ENCODE measurements around the gene TMC3.

Gene TMC3

GRCh38 chr15:81294516-81294880 lies 79.5 kb downstream of the TMC3 start:
- Histone ChIP-seq H3K36me3 (ENCODE audit: insufficient read depth, low read length) (no peaks in the 10 kb centered on the region), H3K4me1 (ENCODE audit: insufficient read depth, low read length) (no peaks in the 10 kb centered on the region), H2AFZ (ENCODE audit: low read depth, low read length) (no peak overlapping the region), H3K27me3 (ENCODE audit: insufficient read depth, low read length) (peaks cover 14% of the 10 kb centered on the region), H3K9me3 (ENCODE audit: low read length) (no peaks in the 10 kb centered on the region), H3K4me3 (ENCODE audit: low read length) (no peak overlapping the region)

- no peaks in the 10 kb centered on the region for H3K36me3 ChIP-seq (ENCODE audit: insufficient read depth, low read length)
- peaks cover 11% of the 10 kb centered on the region for H3K27me3 ChIP-seq (ENCODE audit: insufficient read depth, low read length)
- no peak overlapping the region for H2AFZ ChIP-seq (ENCODE audit: low read depth, low read length)
- H3K4me1 ChIP-seq (ENCODE audit: insufficient read depth, low read length) = no peaks in the 10 kb centered on the region
- no peaks in the 10 kb centered on the region for H3K9me3 ChIP-seq (ENCODE audit: low read length)
- H3K4me3 ChIP-seq (ENCODE audit: low read length) = no peak overlapping the region
Observed at GRCh38 chr15:81293728-81294515, 80.1 kb downstream of the TMC3 start.

GRCh38 chr15:81292523-81293001 lies 81.5 kb downstream of the TMC3 start:
- no peak overlapping the region for H3K4me3 ChIP-seq (ENCODE audit: low read length)
- H3K9me3 ChIP-seq (ENCODE audit: low read length) = no peaks in the 10 kb centered on the region
- no peaks in the 10 kb centered on the region for H3K36me3 ChIP-seq (ENCODE audit: insufficient read depth, low read length)
- H2AFZ ChIP-seq (ENCODE audit: low read depth, low read length) = no peak overlapping the region
- H3K4me1 ChIP-seq (ENCODE audit: insufficient read depth, low read length) = no peaks in the 10 kb centered on the region
- peaks cover 5% of the 10 kb centered on the region for H3K27me3 ChIP-seq (ENCODE audit: insufficient read depth, low read length)

DNA sequence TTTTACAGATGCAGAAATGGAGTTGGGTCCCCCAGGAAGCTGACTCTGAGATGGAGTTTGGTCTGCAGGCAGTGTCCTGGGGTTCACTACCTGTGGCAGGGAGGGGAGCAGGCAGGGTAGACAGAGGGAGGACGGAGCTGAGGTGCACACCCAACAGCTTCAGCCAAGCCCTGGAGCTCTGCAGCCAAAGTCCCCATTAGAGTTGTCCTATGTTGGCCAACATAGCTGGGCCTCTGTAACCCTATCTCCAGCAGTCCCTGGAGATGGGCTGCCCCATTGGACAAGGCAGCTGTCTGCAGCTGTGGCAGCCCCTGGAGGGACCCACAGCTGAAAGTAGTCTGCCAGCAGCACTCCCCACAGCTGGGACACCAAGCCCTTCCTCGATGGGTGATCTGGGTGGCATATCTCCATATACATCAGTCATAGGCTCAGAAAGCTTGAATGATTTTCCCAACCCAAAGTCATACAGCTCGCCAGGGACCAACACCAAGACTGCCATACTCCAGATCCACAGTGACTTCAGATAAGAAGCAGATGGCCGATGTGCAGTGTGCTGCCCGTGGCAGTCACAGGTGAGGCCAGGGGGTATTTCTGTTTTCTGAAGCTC lies 82.0 kb downstream of the TMC3 start:
- H3K4me1 ChIP-seq (ENCODE audit: insufficient read depth, low read length) = no peaks in the 10 kb centered on the region
- H3K9me3 ChIP-seq (ENCODE audit: low read length) = no peaks in the 10 kb centered on the region
- peaks cover 5% of the 10 kb centered on the region for H3K27me3 ChIP-seq (ENCODE audit: insufficient read depth, low read length)
- H3K36me3 ChIP-seq (ENCODE audit: insufficient read depth, low read length) = no peaks in the 10 kb centered on the region
- H3K4me3 ChIP-seq (ENCODE audit: low read length) = no peak overlapping the region
- H2AFZ ChIP-seq (ENCODE audit: low read depth, low read length) = no peak overlapping the region

DNA sequence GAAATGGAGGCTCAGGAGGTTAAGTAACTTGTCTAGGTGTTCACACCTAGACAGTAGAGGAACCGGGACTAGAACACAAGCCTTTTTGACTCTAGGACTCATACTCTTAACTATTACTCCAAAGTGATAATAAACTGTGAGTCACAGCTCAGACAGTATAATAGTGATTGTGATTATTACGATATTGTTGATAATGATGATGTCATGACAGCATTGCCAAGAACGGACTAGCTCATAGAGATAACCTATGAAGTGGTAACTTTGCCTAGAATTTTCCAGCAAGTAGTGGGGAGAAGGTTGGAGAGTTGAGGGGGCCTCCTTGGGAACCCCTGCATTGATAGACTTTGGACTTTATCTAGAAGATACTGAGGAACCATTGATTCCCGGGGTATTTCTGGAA lies 84.1 kb downstream of the TMC3 start:
- H3K4me1 ChIP-seq (ENCODE audit: insufficient read depth, low read length) = no peaks in the 10 kb centered on the region
- H3K36me3 ChIP-seq (ENCODE audit: insufficient read depth, low read length) = no peaks in the 10 kb centered on the region
- peaks cover 5% of the 10 kb centered on the region for H3K27me3 ChIP-seq (ENCODE audit: insufficient read depth, low read length)
- H3K4me3 ChIP-seq (ENCODE audit: low read length) = no peak overlapping the region
- no peak overlapping the region for H2AFZ ChIP-seq (ENCODE audit: low read depth, low read length)
- H3K9me3 ChIP-seq (ENCODE audit: low read length) = no peaks in the 10 kb centered on the region

GRCh38 chr15:81288616-81289015 lies 85.4 kb downstream of the TMC3 start:
- Histone ChIP-seq H3K9me3 (ENCODE audit: low read length) (no peaks in the 10 kb centered on the region), H3K4me1 (ENCODE audit: insufficient read depth, low read length) (no peaks in the 10 kb centered on the region), H2AFZ (ENCODE audit: low read depth, low read length) (no peak overlapping the region), H3K27me3 (ENCODE audit: insufficient read depth, low read length) (peaks cover 5% of the 10 kb centered on the region), H3K36me3 (ENCODE audit: insufficient read depth, low read length) (no peaks in the 10 kb centered on the region), H3K4me3 (ENCODE audit: low read length) (no peak overlapping the region)

- Histone ChIP-seq H2AFZ (ENCODE audit: low read depth, low read length) (no peak overlapping the region), H3K4me1 (ENCODE audit: insufficient read depth, low read length) (no peaks in the 10 kb centered on the region), H3K36me3 (ENCODE audit: insufficient read depth, low read length) (no peaks in the 10 kb centered on the region), H3K27me3 (ENCODE audit: insufficient read depth, low read length) (peaks cover 5% of the 10 kb centered on the region), H3K4me3 (ENCODE audit: low read length) (no peak overlapping the region), H3K9me3 (ENCODE audit: low read length) (no peaks in the 10 kb centered on the region)
Observed at GRCh38 chr15:81288040-81288439, 86.0 kb downstream of the TMC3 start.

GRCh38 chr15:81286621-81287121 lies 87.3 kb downstream of the TMC3 start:
- H3K36me3 ChIP-seq (ENCODE audit: insufficient read depth, low read length) = no peaks in the 10 kb centered on the region
- no peak overlapping the region for H3K4me3 ChIP-seq (ENCODE audit: low read length)
- no peaks in the 10 kb centered on the region for H3K4me1 ChIP-seq (ENCODE audit: insufficient read depth, low read length)

DNA sequence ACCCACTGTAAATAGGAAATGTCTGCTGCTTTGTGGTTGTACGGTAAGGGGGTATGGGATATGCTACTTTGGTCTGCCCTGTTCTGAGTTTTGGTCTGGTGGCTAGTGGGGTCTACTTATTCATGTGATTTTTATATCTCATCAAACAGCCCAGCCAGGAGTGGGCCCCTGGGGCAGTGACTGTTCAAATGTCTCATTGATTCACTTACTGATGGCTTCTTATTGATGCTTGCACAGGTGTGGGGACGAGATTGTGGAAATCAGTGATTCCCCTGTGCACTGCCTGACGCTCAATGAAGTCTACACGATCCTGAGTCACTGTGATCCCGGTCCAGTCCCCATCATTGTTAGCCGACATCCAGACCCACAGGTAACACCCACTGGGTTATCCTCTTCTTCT lies 88.6 kb downstream of the TMC3 start:
- Histone ChIP-seq H3K36me3 (ENCODE audit: insufficient read depth, low read length) (no peaks in the 10 kb centered on the region), H3K4me1 (ENCODE audit: insufficient read depth, low read length) (no peaks in the 10 kb centered on the region), H3K27me3 (ENCODE audit: insufficient read depth, low read length) (peaks cover 5% of the 10 kb centered on the region), H3K9me3 (ENCODE audit: low read length) (no peaks in the 10 kb centered on the region), H3K4me3 (ENCODE audit: low read length) (no peak overlapping the region), H2AFZ (ENCODE audit: low read depth, low read length) (no peak overlapping the region)

More at GRCh38 chr15:81286621-81287121, 87.3 kb downstream of the TMC3 start:
- H3K27me3 ChIP-seq (ENCODE audit: insufficient read depth, low read length) = peaks cover 7% of the 10 kb centered on the region
- H2AFZ ChIP-seq (ENCODE audit: low read depth, low read length) = no peak overlapping the region
- no peaks in the 10 kb centered on the region for H3K9me3 ChIP-seq (ENCODE audit: low read length)

DNA sequence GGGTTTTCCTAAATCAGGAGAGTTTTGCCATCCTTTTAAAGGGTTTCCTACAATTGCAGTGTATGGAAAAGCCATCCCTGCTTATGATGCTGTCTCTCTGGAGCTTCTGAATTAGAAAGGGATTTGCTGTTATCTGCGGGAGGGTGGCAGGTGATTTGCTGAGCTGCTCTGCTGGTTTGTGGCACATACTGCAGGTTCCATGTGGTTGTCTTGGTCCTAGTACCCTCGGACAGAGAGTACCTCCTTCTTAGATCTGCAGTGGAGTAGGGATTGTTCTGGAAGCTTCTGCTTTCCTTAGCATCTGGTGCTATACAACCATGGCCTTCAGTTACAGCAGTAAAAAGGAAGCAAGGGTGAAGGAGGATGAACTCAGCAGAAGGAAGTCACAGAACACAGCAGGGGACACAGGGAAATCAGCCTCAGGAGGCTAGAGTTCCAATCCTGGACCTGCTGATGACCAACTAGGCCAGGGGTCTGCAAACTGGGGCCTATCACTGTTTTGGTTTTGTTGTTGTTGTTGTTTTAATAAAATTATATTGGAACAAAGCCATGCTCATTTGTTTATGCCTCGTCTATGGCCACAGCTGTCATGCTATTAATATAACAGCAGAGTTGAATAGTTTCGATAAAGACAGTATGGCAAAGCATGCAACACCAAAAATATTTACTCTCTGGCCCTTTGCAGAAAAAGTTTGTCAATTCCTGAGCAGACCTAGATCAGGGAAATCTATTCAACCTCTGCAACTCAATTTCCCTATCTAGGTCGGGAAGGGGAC lies 89.6 kb downstream of the TMC3 start:
- no peaks in the 10 kb centered on the region for H3K36me3 ChIP-seq (ENCODE audit: insufficient read depth, low read length)
- peaks cover 5% of the 10 kb centered on the region for H3K27me3 ChIP-seq (ENCODE audit: insufficient read depth, low read length)
- H3K4me3 ChIP-seq (ENCODE audit: low read length) = no peak overlapping the region
- H3K9me3 ChIP-seq (ENCODE audit: low read length) = no peaks in the 10 kb centered on the region
- no peaks in the 10 kb centered on the region for H3K4me1 ChIP-seq (ENCODE audit: insufficient read depth, low read length)
- H2AFZ ChIP-seq (ENCODE audit: low read depth, low read length) = no peak overlapping the region

DNA sequence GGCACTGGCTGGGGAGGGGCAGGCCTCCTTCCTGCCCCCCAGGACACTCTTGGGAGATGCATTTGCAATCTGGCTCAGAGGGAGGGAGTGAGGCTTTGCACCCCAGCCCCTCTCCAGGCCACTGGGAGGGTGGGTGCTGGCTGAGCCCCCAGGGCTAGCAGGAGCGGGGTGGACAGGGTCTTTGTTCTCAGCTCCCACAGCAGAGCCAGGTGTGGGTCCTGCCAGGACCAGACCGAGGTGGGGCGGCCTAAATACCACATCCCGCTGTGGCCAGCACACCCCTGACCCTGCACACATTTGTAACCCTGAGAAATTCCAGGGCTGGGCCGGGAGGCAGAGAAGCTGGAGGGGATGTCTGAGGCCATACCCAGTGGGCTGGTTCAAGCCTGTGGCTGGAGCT lies 91.1 kb downstream of the TMC3 start:
- H3K36me3 ChIP-seq (ENCODE audit: insufficient read depth, low read length) = no peaks in the 10 kb centered on the region
- no peaks in the 10 kb centered on the region for H3K9me3 ChIP-seq (ENCODE audit: low read length)
- H3K4me3 ChIP-seq (ENCODE audit: low read length) = no peak overlapping the region

DNA sequence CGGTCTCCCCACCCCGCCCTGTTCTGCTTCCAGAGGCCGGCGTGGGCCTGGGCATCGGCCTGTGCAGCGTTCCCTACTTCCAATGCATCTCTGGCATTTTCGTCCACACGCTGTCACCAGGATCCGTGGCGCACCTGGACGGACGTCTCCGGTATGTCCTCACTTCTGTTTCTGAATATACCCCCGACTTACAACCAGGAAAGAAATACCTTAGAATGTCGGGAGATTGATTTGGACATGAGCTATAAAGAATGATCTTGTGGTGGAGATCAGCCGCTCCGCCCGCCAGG lies 91.5 kb downstream of the TMC3 start:
- no peaks in the 10 kb centered on the region for H3K4me1 ChIP-seq (ENCODE audit: insufficient read depth, low read length)
- H3K36me3 ChIP-seq (ENCODE audit: insufficient read depth, low read length) = no peaks in the 10 kb centered on the region

More for the DNA sequence above, 91.1 kb downstream of the TMC3 start:
- Histone ChIP-seq H3K4me1 (ENCODE audit: insufficient read depth, low read length) (no peaks in the 10 kb centered on the region), H3K27me3 (ENCODE audit: insufficient read depth, low read length) (peaks cover 5% of the 10 kb centered on the region), H2AFZ (ENCODE audit: low read depth, low read length) (no peak overlapping the region)

More for the DNA sequence above, 91.5 kb downstream of the TMC3 start:
- Histone ChIP-seq H3K4me3 (ENCODE audit: low read length) (no peak overlapping the region), H2AFZ (ENCODE audit: low read depth, low read length) (no peak overlapping the region), H3K9me3 (ENCODE audit: low read length) (no peaks in the 10 kb centered on the region), H3K27me3 (ENCODE audit: insufficient read depth, low read length) (peaks cover 5% of the 10 kb centered on the region)

Measured in neuron (in vitro differentiated cells).